ENCODE data around the gene FHAD1.

Gene FHAD1

DNA sequence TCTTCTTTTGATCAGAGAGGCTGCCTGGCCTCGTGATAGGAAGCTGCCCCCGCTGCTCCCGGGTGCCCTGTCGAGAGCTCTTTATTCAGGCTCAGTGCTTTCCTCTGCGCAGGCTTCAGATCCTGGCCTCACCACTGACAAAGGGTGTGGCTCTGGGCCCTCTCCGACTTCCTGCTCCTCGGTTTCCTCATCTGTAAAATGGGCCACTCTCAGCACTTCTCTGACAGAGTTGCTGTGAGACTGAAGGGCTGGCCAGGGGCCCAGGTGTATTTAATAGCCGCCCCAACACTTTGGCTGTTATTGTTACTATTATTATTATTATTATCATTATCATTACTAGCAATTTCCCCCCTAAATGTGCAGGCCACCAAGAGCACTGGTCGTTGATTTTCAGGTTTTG, 101.6 kb downstream of the FHAD1 start (continued):
- no peak for TF ChIP-seq RARB (CRISPR knock-in tag; IDR thresholded peaks at IDR 0.05)
- no peak for TF ChIP-seq CSDC2 (CRISPR knock-in tag; IDR thresholded peaks at IDR 0.05)
- no peak for TF ChIP-seq ZFP3 (CRISPR knock-in tag; IDR thresholded peaks at IDR 0.05)
- TF ChIP-seq TCF4 (CRISPR knock-in tag; IDR thresholded peaks at IDR 0.05; ENCODE audit: borderline replicate concordance), result no peak
- TF ChIP-seq ZFP30 (CRISPR knock-in tag; IDR thresholded peaks at IDR 0.05), result no peak
- TF ChIP-seq TOX (CRISPR knock-in tag; IDR thresholded peaks at IDR 0.05; ENCODE audit: borderline replicate concordance), result no peak

DNA sequence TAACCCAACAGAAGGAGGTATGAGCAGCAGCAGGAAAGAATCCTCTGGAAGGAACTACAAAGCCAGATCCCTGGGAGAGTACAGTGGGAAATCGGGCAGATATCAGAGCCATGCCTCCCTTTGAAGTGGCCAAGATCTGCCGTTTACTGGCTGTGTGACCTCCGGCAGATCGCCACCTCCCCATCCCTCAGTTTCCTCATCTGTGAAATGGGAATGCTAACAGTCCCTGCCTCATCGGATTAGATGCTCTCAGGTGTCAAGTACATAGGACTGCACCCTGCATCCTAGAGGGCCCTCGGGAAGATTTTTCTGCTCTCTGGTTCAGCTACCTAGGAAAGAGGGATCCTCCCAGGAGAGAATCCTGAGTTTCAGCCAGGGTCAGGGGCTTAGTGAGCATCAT, 102.1 kb downstream of the FHAD1 start:
- no peak for ATAC-seq
- TF ChIP-seq OSR1 (CRISPR knock-in tag; IDR thresholded peaks at IDR 0.05), result no peak
- TF ChIP-seq BACH2 (CRISPR knock-in tag; IDR thresholded peaks at IDR 0.05; ENCODE audit: borderline replicate concordance), result no peak
- no peak for TF ChIP-seq PPARA (CRISPR knock-in tag; IDR thresholded peaks at IDR 0.05; ENCODE audit: borderline replicate concordance)
- TF ChIP-seq CSDC2 (CRISPR knock-in tag; IDR thresholded peaks at IDR 0.05), result no peak
- TF ChIP-seq SNAI2 (CRISPR knock-in tag; IDR thresholded peaks at IDR 0.05), result no peak
- no peak for TF ChIP-seq ZC3H10 (CRISPR knock-in tag; IDR thresholded peaks at IDR 0.05)
- TF ChIP-seq, protein P1, sequence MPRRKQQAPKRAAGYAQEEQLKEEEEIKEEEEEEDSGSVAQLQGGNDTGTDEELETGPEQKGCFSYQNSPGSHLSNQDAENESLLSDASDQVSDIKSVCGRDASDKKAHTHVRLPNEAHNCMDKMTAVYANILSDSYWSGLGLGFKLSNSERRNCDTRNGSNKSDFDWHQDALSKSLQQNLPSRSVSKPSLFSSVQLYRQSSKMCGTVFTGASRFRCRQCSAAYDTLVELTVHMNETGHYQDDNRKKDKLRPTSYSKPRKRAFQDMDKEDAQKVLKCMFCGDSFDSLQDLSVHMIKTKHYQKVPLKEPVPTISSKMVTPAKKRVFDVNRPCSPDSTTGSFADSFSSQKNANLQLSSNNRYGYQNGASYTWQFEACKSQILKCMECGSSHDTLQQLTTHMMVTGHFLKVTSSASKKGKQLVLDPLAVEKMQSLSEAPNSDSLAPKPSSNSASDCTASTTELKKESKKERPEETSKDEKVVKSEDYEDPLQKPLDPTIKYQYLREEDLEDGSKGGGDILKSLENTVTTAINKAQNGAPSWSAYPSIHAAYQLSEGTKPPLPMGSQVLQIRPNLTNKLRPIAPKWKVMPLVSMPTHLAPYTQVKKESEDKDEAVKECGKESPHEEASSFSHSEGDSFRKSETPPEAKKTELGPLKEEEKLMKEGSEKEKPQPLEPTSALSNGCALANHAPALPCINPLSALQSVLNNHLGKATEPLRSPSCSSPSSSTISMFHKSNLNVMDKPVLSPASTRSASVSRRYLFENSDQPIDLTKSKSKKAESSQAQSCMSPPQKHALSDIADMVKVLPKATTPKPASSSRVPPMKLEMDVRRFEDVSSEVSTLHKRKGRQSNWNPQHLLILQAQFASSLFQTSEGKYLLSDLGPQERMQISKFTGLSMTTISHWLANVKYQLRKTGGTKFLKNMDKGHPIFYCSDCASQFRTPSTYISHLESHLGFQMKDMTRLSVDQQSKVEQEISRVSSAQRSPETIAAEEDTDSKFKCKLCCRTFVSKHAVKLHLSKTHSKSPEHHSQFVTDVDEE (CRISPR knock-in tag; IDR thresholded peaks at IDR 0.05), result no peak
- TF ChIP-seq ZFP3 (CRISPR knock-in tag; IDR thresholded peaks at IDR 0.05), result no peak

DNA sequence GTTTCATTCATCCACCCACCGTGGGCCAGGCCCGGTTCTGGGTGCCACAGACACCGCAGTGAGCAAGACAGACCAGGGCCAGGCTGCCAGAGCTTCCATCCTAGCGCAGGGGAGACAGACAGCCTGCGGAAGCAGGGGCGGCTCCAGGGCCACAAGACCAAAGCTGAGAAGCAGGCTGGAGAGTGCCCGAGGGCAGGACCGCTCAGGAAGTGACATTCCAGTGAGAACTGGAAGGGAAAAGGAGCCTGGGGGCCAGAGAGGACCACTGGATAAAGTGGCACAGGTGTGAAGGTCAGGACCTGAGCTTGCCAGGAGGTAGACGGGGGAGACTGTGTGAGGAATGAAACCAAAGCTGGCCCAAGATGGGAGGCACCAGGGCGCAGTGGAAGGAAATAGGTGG, 103.1 kb downstream of the FHAD1 start:
- no peak for TF ChIP-seq TOX (CRISPR knock-in tag; IDR thresholded peaks at IDR 0.05; ENCODE audit: borderline replicate concordance)
- TF ChIP-seq ZC3H10 (CRISPR knock-in tag; IDR thresholded peaks at IDR 0.05), result no peak
- TF ChIP-seq, protein P2, sequence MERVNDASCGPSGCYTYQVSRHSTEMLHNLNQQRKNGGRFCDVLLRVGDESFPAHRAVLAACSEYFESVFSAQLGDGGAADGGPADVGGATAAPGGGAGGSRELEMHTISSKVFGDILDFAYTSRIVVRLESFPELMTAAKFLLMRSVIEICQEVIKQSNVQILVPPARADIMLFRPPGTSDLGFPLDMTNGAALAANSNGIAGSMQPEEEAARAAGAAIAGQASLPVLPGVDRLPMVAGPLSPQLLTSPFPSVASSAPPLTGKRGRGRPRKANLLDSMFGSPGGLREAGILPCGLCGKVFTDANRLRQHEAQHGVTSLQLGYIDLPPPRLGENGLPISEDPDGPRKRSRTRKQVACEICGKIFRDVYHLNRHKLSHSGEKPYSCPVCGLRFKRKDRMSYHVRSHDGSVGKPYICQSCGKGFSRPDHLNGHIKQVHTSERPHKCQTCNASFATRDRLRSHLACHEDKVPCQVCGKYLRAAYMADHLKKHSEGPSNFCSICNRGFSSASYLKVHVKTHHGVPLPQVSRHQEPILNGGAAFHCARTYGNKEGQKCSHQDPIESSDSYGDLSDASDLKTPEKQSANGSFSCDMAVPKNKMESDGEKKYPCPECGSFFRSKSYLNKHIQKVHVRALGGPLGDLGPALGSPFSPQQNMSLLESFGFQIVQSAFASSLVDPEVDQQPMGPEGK (CRISPR knock-in tag; IDR thresholded peaks at IDR 0.05; ENCODE audit: borderline replicate concordance), result no peak
- TF ChIP-seq RARB (CRISPR knock-in tag; IDR thresholded peaks at IDR 0.05), result no peak
- no peak for TF ChIP-seq ISL1 (CRISPR knock-in tag; IDR thresholded peaks at IDR 0.05)
- TF ChIP-seq, protein P3, sequence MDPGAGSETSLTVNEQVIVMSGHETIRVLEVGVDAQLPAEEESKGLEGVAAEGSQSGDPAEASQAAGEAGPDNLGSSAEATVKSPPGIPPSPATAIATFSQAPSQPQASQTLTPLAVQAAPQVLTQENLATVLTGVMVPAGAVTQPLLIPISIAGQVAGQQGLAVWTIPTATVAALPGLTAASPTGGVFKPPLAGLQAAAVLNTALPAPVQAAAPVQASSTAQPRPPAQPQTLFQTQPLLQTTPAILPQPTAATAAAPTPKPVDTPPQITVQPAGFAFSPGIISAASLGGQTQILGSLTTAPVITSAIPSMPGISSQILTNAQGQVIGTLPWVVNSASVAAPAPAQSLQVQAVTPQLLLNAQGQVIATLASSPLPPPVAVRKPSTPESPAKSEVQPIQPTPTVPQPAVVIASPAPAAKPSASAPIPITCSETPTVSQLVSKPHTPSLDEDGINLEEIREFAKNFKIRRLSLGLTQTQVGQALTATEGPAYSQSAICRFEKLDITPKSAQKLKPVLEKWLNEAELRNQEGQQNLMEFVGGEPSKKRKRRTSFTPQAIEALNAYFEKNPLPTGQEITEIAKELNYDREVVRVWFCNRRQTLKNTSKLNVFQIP (CRISPR knock-in tag; IDR thresholded peaks at IDR 0.05; ENCODE audit: borderline replicate concordance, low read depth), result no peak
- TF ChIP-seq CSDC2 (CRISPR knock-in tag; IDR thresholded peaks at IDR 0.05), result no peak
- TF ChIP-seq, protein P4, sequence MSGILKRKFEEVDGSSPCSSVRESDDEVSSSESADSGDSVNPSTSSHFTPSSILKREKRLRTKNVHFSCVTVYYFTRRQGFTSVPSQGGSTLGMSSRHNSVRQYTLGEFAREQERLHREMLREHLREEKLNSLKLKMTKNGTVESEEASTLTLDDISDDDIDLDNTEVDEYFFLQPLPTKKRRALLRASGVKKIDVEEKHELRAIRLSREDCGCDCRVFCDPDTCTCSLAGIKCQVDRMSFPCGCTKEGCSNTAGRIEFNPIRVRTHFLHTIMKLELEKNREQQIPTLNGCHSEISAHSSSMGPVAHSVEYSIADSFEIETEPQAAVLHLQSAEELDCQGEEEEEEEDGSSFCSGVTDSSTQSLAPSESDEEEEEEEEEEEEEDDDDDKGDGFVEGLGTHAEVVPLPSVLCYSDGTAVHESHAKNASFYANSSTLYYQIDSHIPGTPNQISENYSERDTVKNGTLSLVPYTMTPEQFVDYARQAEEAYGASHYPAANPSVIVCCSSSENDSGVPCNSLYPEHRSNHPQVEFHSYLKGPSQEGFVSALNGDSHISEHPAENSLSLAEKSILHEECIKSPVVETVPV (CRISPR knock-in tag; IDR thresholded peaks at IDR 0.05), result no peak
- no peak for TF ChIP-seq ARNTL (CRISPR knock-in tag; IDR thresholded peaks at IDR 0.05; ENCODE audit: borderline replicate concordance, low read depth)
- no peak for TF ChIP-seq ZNF565 (CRISPR knock-in tag; conservative IDR thresholded peaks at IDR 0.05; ENCODE audit: low read depth)
- ATAC-seq, result no peak

DNA sequence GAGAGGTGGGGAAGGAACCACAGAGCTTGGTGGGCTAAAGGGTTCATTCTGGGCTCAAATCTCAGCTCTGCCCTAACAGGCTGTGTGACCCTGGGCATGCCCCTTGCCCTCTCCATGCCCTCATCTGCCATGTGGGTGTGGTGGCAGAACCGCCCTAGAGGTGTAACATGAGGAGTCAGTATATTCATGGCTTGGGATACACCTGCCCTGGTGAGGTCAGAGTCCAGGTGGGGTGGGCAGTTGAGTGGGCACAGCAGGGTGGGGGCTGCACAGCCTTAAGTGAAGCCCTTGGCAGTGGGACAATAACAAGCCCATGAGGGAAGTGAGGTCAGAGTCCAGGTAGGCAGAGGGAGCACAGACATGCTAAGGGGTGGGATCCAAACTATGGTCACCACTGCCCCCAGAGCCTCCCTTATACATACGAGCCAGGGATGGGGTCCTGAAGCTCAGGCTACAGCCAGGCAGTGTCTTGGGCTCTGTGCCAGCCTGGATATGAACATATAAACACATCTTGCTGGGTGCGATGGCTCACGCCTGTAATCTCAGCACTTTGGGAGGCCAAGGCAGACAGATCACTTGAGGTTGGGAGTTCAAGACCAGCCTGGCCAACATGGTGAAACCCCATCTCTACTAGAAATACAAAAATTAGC, 103.7 kb downstream of the FHAD1 start:
- no peak for ATAC-seq
- TF ChIP-seq CSDC2 (CRISPR knock-in tag; IDR thresholded peaks at IDR 0.05), result no peak
- TF ChIP-seq ARNTL (CRISPR knock-in tag; IDR thresholded peaks at IDR 0.05; ENCODE audit: borderline replicate concordance, low read depth), result no peak
- no peak for TF ChIP-seq GLIS3 (CRISPR knock-in tag; IDR thresholded peaks at IDR 0.05)
- no peak for TF ChIP-seq OSR1 (CRISPR knock-in tag; IDR thresholded peaks at IDR 0.05)
- TF ChIP-seq, protein P1 (CRISPR knock-in tag; IDR thresholded peaks at IDR 0.05), result no peak
- TF ChIP-seq TOX (CRISPR knock-in tag; IDR thresholded peaks at IDR 0.05; ENCODE audit: borderline replicate concordance), result no peak
- no peak for TF ChIP-seq ZNF565 (CRISPR knock-in tag; conservative IDR thresholded peaks at IDR 0.05; ENCODE audit: low read depth)
- TF ChIP-seq ZNF70 (CRISPR knock-in tag; IDR thresholded peaks at IDR 0.05), result no peak
- no peak for TF ChIP-seq ESRRG (CRISPR knock-in tag; IDR thresholded peaks at IDR 0.05)
- TF ChIP-seq, protein P5, sequence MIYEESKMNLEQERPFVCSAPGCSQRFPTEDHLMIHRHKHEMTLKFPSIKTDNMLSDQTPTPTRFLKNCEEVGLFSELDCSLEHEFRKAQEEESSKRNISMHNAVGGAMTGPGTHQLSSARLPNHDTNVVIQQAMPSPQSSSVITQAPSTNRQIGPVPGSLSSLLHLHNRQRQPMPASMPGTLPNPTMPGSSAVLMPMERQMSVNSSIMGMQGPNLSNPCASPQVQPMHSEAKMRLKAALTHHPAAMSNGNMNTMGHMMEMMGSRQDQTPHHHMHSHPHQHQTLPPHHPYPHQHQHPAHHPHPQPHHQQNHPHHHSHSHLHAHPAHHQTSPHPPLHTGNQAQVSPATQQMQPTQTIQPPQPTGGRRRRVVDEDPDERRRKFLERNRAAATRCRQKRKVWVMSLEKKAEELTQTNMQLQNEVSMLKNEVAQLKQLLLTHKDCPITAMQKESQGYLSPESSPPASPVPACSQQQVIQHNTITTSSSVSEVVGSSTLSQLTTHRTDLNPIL (CRISPR knock-in tag; IDR thresholded peaks at IDR 0.05; ENCODE audit: low read depth), result no peak

All from SK-N-SH treated with all-trans-retinoic acid at 6 μM for 48 hours (cell line).